GM23248 (cell line): ENCODE results near the gene CDC23. TPM values are rescaled to one million over a fixed set of nuclear protein-coding genes. Genes with fewer than 3 reads are reported as not detected.
A peak's percentile ranks its signal among the peaks of the same experiment; 100 is the strongest.

ENCODE experiments used
- DNase-seq: peaks from one replicate; pipeline ENCODE4 v3.0.0-alpha.2; 2015
- H2AFZ ChIP-seq: fragments of 200-600 bp; sonication (generic); 2 replicates; pipeline ENCODE4 v1.6.1; 2016; ENCODE audit warnings: antibody characterized with exemption
- H3F3A ChIP-seq: fragments of 200-600 bp; sonication (generic); 2 replicates; pipeline ENCODE4 v1.6.1; 2016; ENCODE audit warnings: mild to moderate bottlenecking, antibody characterized with exemption, mixed run types; ENCODE audit not compliant: insufficient read depth
- H3K27ac ChIP-seq: fragments of 200-600 bp; sonication (generic); 2 replicates; pipeline ENCODE4 v1.5.1; 2016; ENCODE audit warnings: mild to moderate bottlenecking
- H3K27me3 ChIP-seq: fragments of 200-600 bp; sonication (generic); replicated peaks from 2 replicates; pipeline ENCODE4 v1.6.1; 2016; ENCODE audit warnings: mild to moderate bottlenecking; ENCODE audit not compliant: insufficient read depth
- H3K36me3 ChIP-seq: fragments of 200-600 bp; sonication (generic); 2 replicates; pipeline ENCODE4 v1.6.1; 2016; ENCODE audit warnings: low read depth, mild to moderate bottlenecking
- H3K4me1 ChIP-seq: fragments of 200-600 bp; sonication (generic); 2 replicates; pipeline ENCODE4 v1.6.1; 2016; ENCODE audit warnings: mild to moderate bottlenecking; ENCODE audit not compliant: insufficient read depth
- H3K4me2 ChIP-seq: fragments of 200-600 bp; sonication (generic); one replicate; pipeline ENCODE4 v1.6.1; 2016; ENCODE audit warnings: mild to moderate bottlenecking; ENCODE audit not compliant: unreplicated experiment
- H3K4me3 ChIP-seq: fragments of 200-600 bp; sonication (generic); 2 replicates; pipeline ENCODE4 v1.5.1; 2016; ENCODE audit warnings: mild to moderate bottlenecking
- H3K79me2 ChIP-seq: fragments of 200-600 bp; sonication (generic); 2 replicates; pipeline ENCODE4 v1.6.1; 2016; ENCODE audit warnings: mild to moderate bottlenecking; ENCODE audit not compliant: insufficient read depth
- H3K9ac ChIP-seq: fragments of 200-600 bp; sonication (generic); 2 replicates; pipeline ENCODE4 v1.6.1; 2016; ENCODE audit warnings: mild to moderate bottlenecking
- H3K9me2 ChIP-seq: fragments of 200-600 bp; sonication (generic); 2 replicates; pipeline ENCODE4 v1.6.1; 2016; ENCODE audit warnings: mixed run types, mild to moderate bottlenecking, moderate library complexity; ENCODE audit not compliant: insufficient read depth
- H3K9me3 ChIP-seq: fragments of 200-600 bp; sonication (generic); one replicate; pipeline ENCODE4 v1.6.1; 2017; ENCODE audit warnings: low read depth
- H4K20me1 ChIP-seq: fragments of 200-600 bp; sonication (generic); 2 replicates; pipeline ENCODE4 v1.6.0; 2016; ENCODE audit not compliant: insufficient read depth
- EZH2 ChIP-seq: fragments of 200-600 bp; sonication (generic); IDR thresholded peaks from 2 replicates; pipeline ENCODE4 v1.6.1; 2018; ENCODE audit warnings: antibody characterized with exemption, mild to moderate bottlenecking; ENCODE audit not compliant: insufficient read depth, poor library complexity, severe bottlenecking
- EZH2phosphoT487 ChIP-seq: fragments of 200-600 bp; sonication (generic); IDR thresholded peaks from 2 replicates; pipeline ENCODE4 v1.6.1; 2018; ENCODE audit warnings: antibody characterized with exemption, moderate library complexity, mild to moderate bottlenecking, low read depth; ENCODE audit not compliant: insufficient read depth
- WGBS, 2 experiments: methylation state at CpG; one replicate each; pipeline ENCODE4 v1.1.6; 2015 to 2017; ENCODE audit warnings: low lambda C conversion rate in 2 of 2, low coverage in 1 of 2; ENCODE audit errors: missing lambda C conversion rate in 2 of 2; 5-methylcytosine and 5-hydroxymethylcytosine counted together
- in situ Hi-C: fragments of 300-500 bp; cut with MboI; formaldehyde crosslinking; loops from 2 replicates; pipeline ENCODE4 v1.15.0; 2020
- polyA plus RNA-seq: library from polyadenylated mRNA; unstranded; fragments of >200 nt; fragmentation: Nextera tagmentation; extraction: Ambion mirVana; gene quantifications from 2 replicates; pipeline ENCODE4 v1.2.1, GENCODE V29; 2016
- total RNA-seq: library from RNA; depleted of rRNA; stranded (reverse); fragments of >200 nt; shearing (Covaris generic); gene quantifications from 2 replicates; pipeline ENCODE4 v1.2.3, GENCODE V29; 2014

CDC23 gene
- total and polyA plus RNA-seq, 2 experiments from 2014 or later, result 30.5 to 32.5 TPM

DNA sequence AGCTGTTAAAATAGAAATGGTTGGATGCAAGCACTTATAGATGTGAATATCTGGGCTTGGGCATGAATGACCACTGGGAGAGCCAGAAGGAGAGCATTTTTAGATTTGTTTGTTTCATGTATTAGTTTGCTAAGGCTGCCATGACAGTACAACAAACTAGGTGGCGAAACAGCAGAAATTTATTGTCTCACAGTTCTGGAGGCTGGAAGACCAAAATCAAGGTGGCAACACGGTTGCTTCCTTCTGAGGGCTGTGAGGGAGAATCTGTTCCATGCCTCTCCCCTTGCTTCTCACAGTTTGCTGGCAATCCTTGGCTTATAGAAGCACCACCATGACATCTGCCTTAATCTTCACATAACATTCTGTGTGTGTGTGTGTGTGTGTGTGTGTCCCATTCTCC is 20.2 kb upstream of the CDC23 start:
- no peak for TF ChIP-seq EZH2phosphoT487
- TF ChIP-seq EZH2, result no peak
- H3K4me3 ChIP-seq, result no peak overlapping the region
- in situ Hi-C loops, result no loop called here
- no peak overlapping the region for H2AFZ ChIP-seq
- 0 out of 2 replicates have a peak, but pooled peaks cover 8% of the 10 kb centered on the region for H3F3A ChIP-seq
- H3K9ac ChIP-seq, result no peak overlapping the region
- H4K20me1 ChIP-seq, result no peaks in the 10 kb centered on the region
- H3K4me1 ChIP-seq, result 0 out of 2 replicates have a peak, but pooled peaks cover 13% of the 10 kb centered on the region
- no peaks in the 10 kb centered on the region for H3K9me3 ChIP-seq
- H3K36me3 ChIP-seq, result no peaks in the 10 kb centered on the region
- DNase-seq, result no peak
- H3K79me2 ChIP-seq, result no peaks in the 10 kb centered on the region
- no peak overlapping the region for H3K27ac ChIP-seq
- no peaks in the 10 kb centered on the region for H3K9me2 ChIP-seq
- no peak overlapping the region for H3K4me2 ChIP-seq
- H3K27me3 ChIP-seq, result peaks cover 6% of the 10 kb centered on the region; the same call in 1 of the 2 replicates
- WGBS, 2 experiments, result 45 to 48% methylated on average over 2 of the region's 2 CpGs

DNA sequence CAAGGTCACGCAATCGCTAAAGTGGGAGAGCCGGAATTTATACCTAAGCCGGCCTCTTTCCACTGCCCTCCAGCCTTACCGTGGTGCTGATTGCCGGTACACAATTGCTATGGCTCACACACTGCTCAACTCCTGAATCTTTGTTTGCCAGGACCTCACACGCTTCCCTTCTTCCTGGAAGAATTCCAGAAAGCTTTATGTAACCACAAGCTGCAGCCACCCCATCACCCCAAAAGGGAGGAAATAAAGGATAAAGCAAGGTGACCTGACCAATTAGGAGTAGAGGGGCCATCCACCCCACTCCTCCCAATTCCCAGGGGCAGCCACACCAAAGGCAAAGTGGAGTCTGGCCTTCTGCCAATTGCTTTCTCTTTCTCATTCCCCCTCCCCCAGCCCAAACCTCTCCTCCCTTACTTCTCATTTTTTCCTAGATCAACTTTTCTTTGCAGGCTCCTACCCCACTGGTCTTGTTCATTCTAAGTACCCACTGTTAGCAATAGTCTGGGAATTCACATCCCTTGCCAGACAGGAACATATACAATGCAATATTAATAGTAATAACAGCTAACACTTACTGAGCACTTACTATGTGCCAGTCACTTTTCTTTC is 18.0 kb upstream of the CDC23 start:
- in situ Hi-C loops, result no loop called here
- H3K9ac ChIP-seq, result no peak overlapping the region
- DNase-seq, result peak; percentile 59
- WGBS, 2 experiments, result 63 to 70% methylated on average over 7 of the region's 7 CpGs
- H2AFZ ChIP-seq, result no peak overlapping the region
- no peak overlapping the region for H3K4me2 ChIP-seq
- H3K4me3 ChIP-seq, result no peak overlapping the region
- TF ChIP-seq EZH2 (no peak), EZH2phosphoT487 (no peak)
- no peak overlapping the region for H3K27ac ChIP-seq
- 0 out of 2 replicates have a peak, but pooled peaks cover 8% of the 10 kb centered on the region for H3F3A ChIP-seq
- no peaks in the 10 kb centered on the region for H3K9me2 ChIP-seq
- no peaks in the 10 kb centered on the region for H3K79me2 ChIP-seq
- H3K36me3 ChIP-seq, result no peaks in the 10 kb centered on the region
- no peaks in the 10 kb centered on the region for H3K9me3 ChIP-seq
- no peaks in the 10 kb centered on the region for H4K20me1 ChIP-seq
- H3K27me3 ChIP-seq, result no peaks in the 10 kb centered on the region
- H3K4me1 ChIP-seq, result 0 out of 2 replicates have a peak, but pooled peaks cover 13% of the 10 kb centered on the region

DNA sequence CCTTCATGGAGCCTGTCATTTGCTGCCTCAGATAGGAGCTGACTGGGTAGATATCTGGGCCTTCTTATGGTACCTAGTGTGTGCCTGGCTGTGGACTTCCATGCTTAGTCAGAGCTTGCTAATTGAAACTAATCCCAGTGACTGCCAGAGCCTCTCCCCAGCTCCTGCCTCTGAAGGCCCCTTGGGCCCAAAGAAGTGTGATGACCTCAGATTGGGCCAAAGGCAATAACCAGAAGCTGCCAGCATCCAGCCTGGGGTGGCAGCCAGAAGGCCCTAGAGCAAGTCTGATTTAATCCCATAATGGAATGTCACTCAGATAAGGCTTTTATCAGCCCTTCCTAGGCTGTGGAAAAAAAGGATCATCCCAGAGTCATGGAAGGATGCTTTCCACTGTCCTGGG is 17.1 kb upstream of the CDC23 start:
- 0 out of 2 replicates have a peak, but pooled peaks cover 13% of the 10 kb centered on the region for H3K4me1 ChIP-seq
- H3K27me3 ChIP-seq, result no peaks in the 10 kb centered on the region
- H3K4me2 ChIP-seq, result no peak overlapping the region
- no peaks in the 10 kb centered on the region for H3K9me3 ChIP-seq
- H2AFZ ChIP-seq, result no peak overlapping the region
- H3K36me3 ChIP-seq, result no peaks in the 10 kb centered on the region
- in situ Hi-C loops, result no loop called here
- H3K27ac ChIP-seq, result no peak overlapping the region
- no peak for TF ChIP-seq EZH2
- no peak for TF ChIP-seq EZH2phosphoT487
- H3K4me3 ChIP-seq, result no peak overlapping the region
- peak; percentile 73 for DNase-seq
- H3K9me2 ChIP-seq, result no peaks in the 10 kb centered on the region
- 0 out of 2 replicates have a peak, but pooled peaks cover 8% of the 10 kb centered on the region for H3F3A ChIP-seq
- no peaks in the 10 kb centered on the region for H3K79me2 ChIP-seq
- H3K9ac ChIP-seq, result no peak overlapping the region
- H4K20me1 ChIP-seq, result no peaks in the 10 kb centered on the region

DNA sequence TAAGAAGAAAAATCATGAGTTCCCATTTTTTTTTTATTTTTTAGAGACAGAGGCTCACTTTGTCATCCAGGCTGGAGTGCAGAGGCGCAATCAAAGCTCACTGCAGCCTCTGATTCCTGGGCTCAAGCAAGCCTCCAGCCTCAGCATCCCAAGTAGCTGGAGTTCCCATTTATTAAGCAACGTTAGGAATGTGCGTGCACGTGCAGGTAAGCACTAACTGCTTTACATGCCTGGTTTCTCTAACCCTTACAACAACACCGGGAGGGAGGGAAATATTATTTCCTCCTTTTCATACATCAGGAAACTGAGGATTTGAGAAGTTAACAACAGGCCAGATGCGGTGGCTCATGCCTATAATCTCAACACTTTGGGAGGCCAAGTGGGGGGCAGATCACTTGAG is 16.3 kb upstream of the CDC23 start:
- Histone ChIP-seq H4K20me1 (no peaks in the 10 kb centered on the region), H3K36me3 (no peaks in the 10 kb centered on the region), H3K79me2 (no peaks in the 10 kb centered on the region), H3F3A (0 out of 2 replicates have a peak, but pooled peaks cover 8% of the 10 kb centered on the region), H3K9ac (no peak overlapping the region), H3K4me3 (no peak overlapping the region), H3K9me2 (no peaks in the 10 kb centered on the region), H3K9me3 (no peaks in the 10 kb centered on the region), H3K4me1 (0 out of 2 replicates have a peak, but pooled peaks cover 13% of the 10 kb centered on the region), H2AFZ (no peak overlapping the region), H3K4me2 (no peak overlapping the region), H3K27ac (no peak overlapping the region), H3K27me3 (no peaks in the 10 kb centered on the region)
- WGBS, 2 experiments, result 73 to 76% methylated on average over 6 of the region's 6 CpGs
- no peak for TF ChIP-seq EZH2
- no peak for TF ChIP-seq EZH2phosphoT487
- DNase-seq, result no peak
- in situ Hi-C loops, result no loop called here
